Measurements from ENCODE around the gene GABRG3.
"Not testable (repeated sequence)": the region's sequence is repeated elsewhere in the genome, so short reads cannot be mapped to it uniquely, and the experiment has no call there.

DNA sequence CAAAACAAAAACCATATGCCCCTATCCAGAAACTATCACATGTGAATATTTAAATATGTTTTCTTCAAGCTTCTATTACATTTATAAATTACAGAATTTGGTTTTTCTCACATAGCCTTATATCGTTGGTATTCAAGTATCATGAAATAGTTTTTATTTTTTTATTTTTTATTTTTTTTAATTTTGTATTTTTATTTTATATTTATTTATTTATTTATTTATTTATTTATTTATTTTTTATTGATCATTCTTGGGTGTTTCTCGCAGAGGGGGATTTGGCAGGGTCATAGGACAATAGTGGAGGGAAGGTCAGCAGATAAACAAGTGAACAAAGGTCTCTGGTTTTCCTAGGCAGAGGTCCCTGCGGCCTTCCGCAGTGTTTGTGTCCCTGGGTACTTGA lies 32.0 kb downstream of the GABRG3 start:
- TF ChIP-seq, protein P1, sequence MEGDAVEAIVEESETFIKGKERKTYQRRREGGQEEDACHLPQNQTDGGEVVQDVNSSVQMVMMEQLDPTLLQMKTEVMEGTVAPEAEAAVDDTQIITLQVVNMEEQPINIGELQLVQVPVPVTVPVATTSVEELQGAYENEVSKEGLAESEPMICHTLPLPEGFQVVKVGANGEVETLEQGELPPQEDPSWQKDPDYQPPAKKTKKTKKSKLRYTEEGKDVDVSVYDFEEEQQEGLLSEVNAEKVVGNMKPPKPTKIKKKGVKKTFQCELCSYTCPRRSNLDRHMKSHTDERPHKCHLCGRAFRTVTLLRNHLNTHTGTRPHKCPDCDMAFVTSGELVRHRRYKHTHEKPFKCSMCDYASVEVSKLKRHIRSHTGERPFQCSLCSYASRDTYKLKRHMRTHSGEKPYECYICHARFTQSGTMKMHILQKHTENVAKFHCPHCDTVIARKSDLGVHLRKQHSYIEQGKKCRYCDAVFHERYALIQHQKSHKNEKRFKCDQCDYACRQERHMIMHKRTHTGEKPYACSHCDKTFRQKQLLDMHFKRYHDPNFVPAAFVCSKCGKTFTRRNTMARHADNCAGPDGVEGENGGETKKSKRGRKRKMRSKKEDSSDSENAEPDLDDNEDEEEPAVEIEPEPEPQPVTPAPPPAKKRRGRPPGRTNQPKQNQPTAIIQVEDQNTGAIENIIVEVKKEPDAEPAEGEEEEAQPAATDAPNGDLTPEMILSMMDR (IDR thresholded peaks at IDR 0.05), result not testable (repeated sequence)
- not testable (repeated sequence) for TF ChIP-seq POLR2A, POLR2AphosphoS5, EP300 (IDR thresholded peaks at IDR 0.05)
